Effector memory CD4-positive, alpha-beta T cell (primary cell): ENCODE results near the gene PRDM9.

ENCODE experiments used
- DNase-seq, 3 donors: peaks; one replicate each; pipeline ENCODE4 v3.0.0-alpha.2; 2020
- H3K27ac ChIP-seq: 2 replicates; pipeline ENCODE4 v1.7.0; 2013; ENCODE audit warnings: mild to moderate bottlenecking, low read length, moderate library complexity; ENCODE audit not compliant: insufficient read depth, poor library complexity, severe bottlenecking
- H3K27me3 ChIP-seq: replicated peaks from 2 replicates; pipeline ENCODE4 v1.7.0; 2013; ENCODE audit warnings: mild to moderate bottlenecking, low read length; ENCODE audit not compliant: insufficient read depth, control insufficient read depth, poor library complexity, severe bottlenecking
- H3K36me3 ChIP-seq: 2 replicates; pipeline ENCODE4 v1.7.0; 2013; ENCODE audit warnings: mild to moderate bottlenecking, low read length, moderate library complexity; ENCODE audit not compliant: control insufficient read depth, insufficient read depth
- H3K4me1 ChIP-seq: 2 replicates; pipeline ENCODE4 v1.7.0; 2013; ENCODE audit warnings: low read length, mild to moderate bottlenecking; ENCODE audit not compliant: control insufficient read depth, insufficient read depth, poor library complexity, severe bottlenecking
- H3K4me3 ChIP-seq: 2 replicates; pipeline ENCODE4 v1.7.0; 2013; ENCODE audit warnings: low read length, low read depth, mild to moderate bottlenecking; ENCODE audit not compliant: insufficient read depth, poor library complexity, severe bottlenecking
- H3K9me3 ChIP-seq: 2 replicates; pipeline ENCODE4 v1.7.0; 2013; ENCODE audit warnings: mild to moderate bottlenecking, low read length, moderate library complexity; ENCODE audit not compliant: control insufficient read depth
- total RNA-seq, 3 donors: gene quantifications; one replicate each; lab custom pipeline; 2026; lab: John Stamatoyannopoulos, UW

Gene PRDM9
- 0 reads per million in 3 donors for total RNA-seq

DNA sequence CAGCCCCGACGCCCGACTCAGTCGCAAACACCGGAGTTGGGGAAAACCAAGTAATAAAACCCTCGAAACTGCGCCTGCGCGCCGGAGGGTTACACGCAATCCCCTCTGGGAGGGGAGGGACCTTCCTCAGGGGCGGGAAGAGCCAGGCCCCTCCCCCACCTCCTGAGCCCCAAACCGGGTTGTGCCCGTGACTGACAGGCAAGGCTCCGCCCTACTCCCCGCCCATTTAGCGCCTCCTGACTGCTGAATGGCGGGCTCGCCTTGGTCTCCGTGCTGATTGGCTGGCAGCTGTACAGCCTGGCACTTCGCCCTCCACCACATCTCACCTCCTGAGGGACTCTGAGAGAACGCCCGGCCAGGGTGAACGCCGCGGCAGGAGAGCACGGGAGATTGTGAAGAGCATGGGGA is at the start of gene PRDM9:
Gene PRDM9, plus strand, starts transcription at position 332 of the 408 bp plus-strand sequence. CDS start 1,425 bp downstream, outside the sequence.
- Histone ChIP-seq H3K27me3 (no peaks in the 10 kb centered on the region), H3K9me3 (no peaks in the 10 kb centered on the region), H3K27ac (no peak within 1 kb of the TSS), H3K4me3 (no peak within 1 kb of the TSS), H3K36me3 (no peaks in the 10 kb centered on the region), H3K4me1 (no peaks in the 10 kb centered on the region)
- no peak for DNase-seq

DNA sequence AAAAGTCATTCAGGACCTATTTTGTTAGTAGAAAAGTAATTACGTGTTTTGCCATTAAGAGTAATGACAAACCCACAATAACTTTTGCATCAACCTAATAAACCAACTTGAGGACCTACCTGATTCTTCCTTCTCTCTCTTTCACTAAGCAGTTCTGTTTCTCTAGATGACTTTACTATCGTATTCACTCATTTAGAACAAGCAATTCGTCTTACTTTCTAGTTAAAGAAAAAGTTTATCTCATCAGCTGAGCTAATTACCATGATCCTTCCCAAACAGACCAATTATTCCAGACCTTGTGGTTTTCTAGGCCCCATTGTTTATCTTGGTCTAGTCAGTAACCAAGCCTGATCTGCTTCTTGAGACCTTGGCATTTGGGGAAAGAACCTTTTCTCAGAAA is 49.6 kb upstream of the PRDM9 start:
- no peak overlapping the region for H3K27ac ChIP-seq
- H3K27me3 ChIP-seq: no peaks in the 10 kb centered on the region
- H3K36me3 ChIP-seq: no peaks in the 10 kb centered on the region
- DNase-seq: no peak
- H3K4me3 ChIP-seq: no peak overlapping the region
- no peaks in the 10 kb centered on the region for H3K4me1 ChIP-seq
- H3K9me3 ChIP-seq: no peaks in the 10 kb centered on the region

DNA sequence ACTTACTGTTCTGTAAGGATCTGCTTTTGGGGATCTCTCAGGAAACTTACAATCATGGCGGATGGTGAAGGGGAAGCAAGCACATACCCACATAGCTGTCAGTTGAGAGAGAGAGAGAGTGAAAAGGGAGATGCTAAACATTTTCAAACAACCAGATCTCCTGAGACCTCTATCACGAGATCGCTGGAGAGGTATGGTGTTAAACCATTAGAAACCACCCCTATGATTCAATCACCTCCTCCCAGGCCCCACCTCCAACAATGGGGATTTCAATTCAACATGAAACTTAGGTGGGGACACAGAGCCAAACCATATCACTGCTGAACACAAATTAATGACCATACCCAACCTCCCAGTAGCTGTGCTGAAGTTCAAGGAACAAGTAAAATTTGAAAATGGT is 48.2 kb upstream of the PRDM9 start:
- DNase-seq: no peak
- no peaks in the 10 kb centered on the region for H3K4me1 ChIP-seq
- H3K4me3 ChIP-seq: no peak overlapping the region

DNA sequence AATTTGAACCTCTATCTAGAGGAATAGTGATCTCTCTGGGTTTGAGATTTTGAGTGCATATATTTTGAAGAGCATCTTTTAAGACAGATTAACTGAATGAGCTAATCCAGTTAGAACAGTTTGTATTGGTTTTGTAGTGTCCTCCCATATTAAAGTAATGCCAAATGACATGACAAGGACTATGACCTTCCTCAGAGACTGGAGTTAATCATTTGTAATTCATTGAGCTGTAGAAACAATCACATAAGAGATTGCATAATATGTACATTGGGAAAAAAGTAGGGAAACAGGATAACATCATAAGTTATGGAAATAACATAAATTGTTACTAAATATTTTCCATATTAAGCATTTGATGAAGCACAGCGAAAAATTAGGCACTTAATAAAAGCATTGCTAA is 45.8 kb upstream of the PRDM9 start:
- H3K27me3 ChIP-seq: no peaks in the 10 kb centered on the region
- H3K9me3 ChIP-seq: no peaks in the 10 kb centered on the region
- H3K27ac ChIP-seq: no peak overlapping the region
- no peak overlapping the region for H3K4me3 ChIP-seq
- H3K36me3 ChIP-seq: no peaks in the 10 kb centered on the region
- no peak for DNase-seq
- no peaks in the 10 kb centered on the region for H3K4me1 ChIP-seq

More for the DNA sequence above, 48.2 kb upstream of the PRDM9 start:
- H3K27ac ChIP-seq: no peak overlapping the region
- H3K36me3 ChIP-seq: no peaks in the 10 kb centered on the region
- H3K9me3 ChIP-seq: no peaks in the 10 kb centered on the region
- no peaks in the 10 kb centered on the region for H3K27me3 ChIP-seq

DNA sequence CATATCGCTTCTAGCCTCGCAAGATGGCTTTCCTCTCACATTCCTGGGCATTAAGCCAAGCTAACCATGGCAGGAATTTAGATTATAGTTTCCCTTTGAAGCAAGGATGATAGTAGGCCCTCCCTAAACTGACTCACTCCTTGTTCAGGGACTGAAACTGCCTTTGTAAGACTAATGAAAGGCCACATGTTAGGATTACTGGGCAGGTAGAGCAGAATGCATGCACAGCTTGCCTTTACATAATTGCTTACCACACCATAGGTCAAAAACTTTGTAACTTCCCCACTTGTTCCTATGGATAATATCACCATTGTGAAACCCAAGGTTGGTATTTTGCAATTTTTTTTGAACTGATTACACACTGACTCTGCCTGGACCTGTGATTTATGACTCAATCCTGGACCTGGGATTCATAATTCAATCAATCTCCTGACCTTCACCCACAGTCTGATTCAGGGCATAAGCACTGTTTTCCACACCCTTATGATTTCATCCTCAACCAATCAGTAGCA is 41.0 kb upstream of the PRDM9 start:
- no peak for DNase-seq
- Histone ChIP-seq H3K36me3 (no peaks in the 10 kb centered on the region), H3K27ac (no peak overlapping the region), H3K27me3 (no peaks in the 10 kb centered on the region), H3K4me1 (no peaks in the 10 kb centered on the region), H3K4me3 (no peak overlapping the region), H3K9me3 (no peaks in the 10 kb centered on the region)

DNA sequence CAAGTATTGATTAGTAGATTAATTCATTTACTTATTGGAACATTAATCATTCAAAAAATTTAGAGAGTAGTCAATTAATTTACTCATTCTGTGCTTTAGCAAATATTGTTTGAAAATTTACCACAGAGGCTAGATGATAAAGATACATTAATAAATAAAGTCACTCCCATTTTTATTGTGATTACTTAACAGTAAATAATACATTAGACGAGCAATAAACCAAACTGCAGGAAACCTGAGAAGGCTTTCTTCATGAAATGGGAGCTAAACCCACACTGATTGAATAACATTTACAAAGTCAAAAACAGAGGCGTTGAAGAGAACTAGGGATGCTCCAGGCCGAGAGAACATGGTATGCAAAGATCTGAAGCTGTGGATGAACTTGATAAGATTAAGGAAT is 38.8 kb upstream of the PRDM9 start:
- Histone ChIP-seq H3K36me3 (no peaks in the 10 kb centered on the region), H3K27me3 (no peaks in the 10 kb centered on the region), H3K4me3 (no peak overlapping the region), H3K4me1 (no peaks in the 10 kb centered on the region), H3K9me3 (no peaks in the 10 kb centered on the region), H3K27ac (no peak overlapping the region)
- no peak for DNase-seq

DNA sequence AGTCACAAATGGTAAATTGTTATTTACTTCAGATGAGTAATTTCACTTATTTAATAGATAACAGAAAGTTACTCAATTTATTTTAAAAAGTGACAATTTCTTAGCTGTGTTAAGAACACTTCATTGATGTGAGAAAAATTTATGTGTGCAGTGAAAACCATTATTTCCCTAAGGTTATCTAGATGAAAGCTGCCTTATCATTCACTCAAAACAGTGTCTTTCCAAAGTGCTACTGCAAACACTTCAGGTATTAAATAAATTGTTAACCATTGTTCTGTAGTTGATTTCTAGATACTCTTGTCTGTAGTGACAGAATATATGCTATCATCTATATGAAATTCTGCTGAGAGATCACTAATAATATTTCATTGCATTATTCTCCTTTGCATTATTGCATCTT is 33.5 kb upstream of the PRDM9 start:
- no peaks in the 10 kb centered on the region for H3K27me3 ChIP-seq
- no peaks in the 10 kb centered on the region for H3K4me1 ChIP-seq
- H3K9me3 ChIP-seq: no peaks in the 10 kb centered on the region
- H3K4me3 ChIP-seq: no peak overlapping the region
- H3K36me3 ChIP-seq: no peaks in the 10 kb centered on the region
- DNase-seq: no peak
- no peak overlapping the region for H3K27ac ChIP-seq

DNA sequence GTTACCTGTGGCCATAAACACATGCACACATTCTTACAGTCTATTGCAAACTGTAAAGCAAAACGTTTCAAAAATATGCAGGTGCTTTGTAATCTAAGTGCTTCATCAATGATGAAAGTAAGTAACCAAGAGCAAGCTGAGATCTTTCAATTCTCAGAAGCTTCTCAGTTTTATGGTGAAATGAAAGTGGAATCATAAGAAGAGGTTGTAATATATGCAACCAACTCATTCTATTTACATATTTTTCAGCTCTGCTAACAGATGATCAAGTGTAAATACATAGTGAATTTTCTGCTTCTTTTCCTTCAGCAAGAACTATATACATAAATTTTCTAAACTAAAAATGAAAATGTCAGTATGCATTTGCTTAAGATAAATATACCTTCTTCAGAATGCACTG is 33.1 kb upstream of the PRDM9 start:
- Histone ChIP-seq H3K9me3 (no peaks in the 10 kb centered on the region), H3K4me3 (no peak overlapping the region), H3K36me3 (no peaks in the 10 kb centered on the region), H3K27ac (no peak overlapping the region), H3K27me3 (no peaks in the 10 kb centered on the region), H3K4me1 (no peaks in the 10 kb centered on the region)
- DNase-seq: no peak

DNA sequence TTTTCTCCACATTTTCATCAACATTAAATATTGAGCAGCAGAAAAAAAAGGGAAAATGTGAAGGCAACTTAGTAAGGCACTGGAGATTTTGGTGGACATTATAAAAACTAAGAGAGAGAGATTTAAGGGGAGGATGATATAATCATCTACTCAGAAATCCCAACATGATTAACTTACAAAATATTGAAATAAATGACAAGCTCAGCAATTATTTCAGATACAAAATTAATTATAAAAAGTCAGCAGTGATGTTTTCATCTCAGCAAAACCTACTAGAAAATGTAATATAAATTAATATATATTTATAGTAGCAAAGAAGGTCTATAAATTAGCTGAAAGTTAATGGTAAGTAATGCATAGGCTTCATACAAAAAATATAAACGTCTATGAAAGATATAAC is 30.8 kb upstream of the PRDM9 start:
- no peak overlapping the region for H3K27ac ChIP-seq
- no peaks in the 10 kb centered on the region for H3K4me1 ChIP-seq
- no peak for DNase-seq
- no peaks in the 10 kb centered on the region for H3K36me3 ChIP-seq
- no peaks in the 10 kb centered on the region for H3K27me3 ChIP-seq
- no peaks in the 10 kb centered on the region for H3K9me3 ChIP-seq
- H3K4me3 ChIP-seq: no peak overlapping the region

DNA sequence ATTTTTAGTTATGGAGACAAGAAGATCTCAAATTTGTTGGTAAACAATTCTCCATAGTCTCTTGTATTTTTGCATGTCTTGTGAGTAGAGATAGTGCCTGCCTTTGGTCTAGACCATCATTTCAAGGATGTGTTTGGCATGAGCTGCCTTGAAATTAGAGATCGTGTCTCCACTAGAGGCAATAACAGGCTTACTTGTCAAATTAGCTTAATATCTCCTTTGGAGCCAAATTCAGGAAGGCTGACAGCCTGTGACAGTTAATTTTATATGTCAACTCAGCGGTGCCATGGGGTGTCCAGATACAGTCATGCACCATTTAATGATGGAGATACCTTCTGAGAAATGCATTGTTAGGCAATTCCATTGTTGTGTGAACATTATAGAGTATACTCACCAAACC is 24.8 kb upstream of the PRDM9 start:
- H3K4me1 ChIP-seq: no peaks in the 10 kb centered on the region
- DNase-seq: no peak
- no peaks in the 10 kb centered on the region for H3K9me3 ChIP-seq
- H3K27ac ChIP-seq: no peak overlapping the region
- H3K36me3 ChIP-seq: no peaks in the 10 kb centered on the region
- H3K4me3 ChIP-seq: no peak overlapping the region
- no peaks in the 10 kb centered on the region for H3K27me3 ChIP-seq

DNA sequence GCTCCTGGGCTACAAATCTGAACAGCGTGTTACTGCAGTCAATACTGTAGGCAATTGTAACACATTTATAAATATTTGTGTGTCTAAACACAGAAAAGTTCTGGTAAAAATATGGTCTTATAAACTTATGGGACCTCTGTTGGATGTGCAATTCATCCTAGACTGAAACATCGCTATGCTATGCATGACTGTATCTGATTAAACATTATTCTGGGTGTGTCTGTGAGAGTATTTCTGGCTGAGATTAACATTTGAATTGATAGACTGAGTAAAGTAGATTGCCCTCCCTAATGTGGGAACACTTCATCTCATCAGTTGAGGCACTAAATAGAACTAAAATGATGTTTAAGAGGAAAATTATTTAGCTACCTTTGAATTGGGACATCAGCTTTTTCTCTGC is 24.3 kb upstream of the PRDM9 start:
- no peaks in the 10 kb centered on the region for H3K4me1 ChIP-seq
- no peaks in the 10 kb centered on the region for H3K27me3 ChIP-seq
- no peaks in the 10 kb centered on the region for H3K9me3 ChIP-seq
- no peak overlapping the region for H3K4me3 ChIP-seq
- no peaks in the 10 kb centered on the region for H3K36me3 ChIP-seq
- no peak overlapping the region for H3K27ac ChIP-seq
- DNase-seq: no peak
